Loucy (cell line): ENCODE data around the gene DLL3.

Experiments
- CTCF ChIP-seq: fragments of 200-600 bp; sonication (generic); conservative IDR thresholded peaks from 2 replicates; pipeline ENCODE4 v1.5.1; 2014; ENCODE audit warnings: mild to moderate bottlenecking, antibody characterized with exemption, low read length
- EZH2phosphoT487 ChIP-seq: fragments of 200-600 bp; IDR thresholded peaks from 2 replicates; pipeline ENCODE4 v1.6.1; 2018; ENCODE audit warnings: antibody characterized with exemption, mild to moderate bottlenecking, moderate library complexity, borderline replicate concordance

GRCh38 chr19:39492788-39493187 is 6.0 kb upstream of the DLL3 start:
- TF ChIP-seq CTCF (no peak), EZH2phosphoT487 (no peak)
